Spleen (tissue), 7 donors: ENCODE data around the gene FLT1.

Experiments used
- POLR2A ChIP-seq, 3 donors: fragments of 450-650 bp; IDR thresholded peaks; one replicate each; pipeline ENCODE4 v1.5.1; 2017; ENCODE audit warnings: antibody characterized with exemption in 3 of 3, mild to moderate bottlenecking in 1 of 3
- POLR2AphosphoS5 ChIP-seq, 3 donors: sonication (generic); formaldehyde crosslinking; IDR thresholded peaks; one replicate each; pipeline ENCODE4 v1.5.1; 2017; ENCODE audit warnings: antibody characterized with exemption in 3 of 3
- TF ChIP-seq, protein P1 (sequence below), 11 experiments: fragments of 200-600 bp in 7 of 11; fragments of 450-650 bp in 4 of 11; sonication (generic) in 4 of 11; IDR thresholded peaks in 8 of 11; conservative IDR thresholded peaks in 3 of 11; 1 replicate in 7 of 11; 2 replicates in 4 of 11; pipeline versions ENCODE4 v1.4.0 to v1.8.0; 2016 to 2021; ENCODE audit warnings: antibody characterized with exemption in 11 of 11, inconsistent platforms in 4 of 11, mild to moderate bottlenecking in 1 of 11
- donor health status: DM: no; HTN: no; CAD: no; lungs with moderate emphysema.
- donor health status: DM: no; HTN: no; CAD: no.
- donor health status: DM: no; HTN: no; CAD: no.

DNA sequence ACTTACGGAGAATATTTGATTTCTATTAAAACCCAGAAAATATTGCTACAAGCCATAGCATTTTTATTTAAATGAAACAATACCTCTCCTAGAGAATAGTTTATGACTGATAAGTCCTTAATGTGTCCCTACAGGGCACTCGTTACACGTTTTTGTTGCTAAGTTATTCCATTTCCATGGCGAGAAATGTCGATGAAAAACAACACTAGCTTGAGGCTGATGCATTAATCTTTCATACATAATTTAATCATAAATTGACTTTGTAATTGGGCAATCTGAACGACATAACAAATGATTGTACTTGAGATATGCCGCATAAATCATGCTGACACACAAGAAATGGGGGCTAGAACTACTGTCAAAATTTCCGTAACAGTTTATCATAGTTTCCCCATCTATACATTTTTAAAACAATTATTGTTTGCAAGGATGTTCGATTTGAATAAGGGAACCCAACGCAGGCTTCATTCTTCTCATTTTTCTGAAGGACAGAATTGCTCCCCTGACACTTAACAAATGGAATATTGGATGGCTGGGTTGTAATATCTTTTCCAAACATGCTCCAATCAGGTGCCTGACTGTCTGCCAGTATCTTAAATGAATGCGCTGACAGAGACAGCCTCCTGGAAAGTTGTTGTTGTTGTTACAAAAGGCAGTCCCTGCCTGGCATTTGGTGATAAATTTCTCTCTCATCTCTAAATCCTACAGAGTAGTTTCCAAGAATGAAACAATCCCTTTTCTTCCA, 61.9 kb downstream of the FLT1 start:
- TF ChIP-seq, protein P1, sequence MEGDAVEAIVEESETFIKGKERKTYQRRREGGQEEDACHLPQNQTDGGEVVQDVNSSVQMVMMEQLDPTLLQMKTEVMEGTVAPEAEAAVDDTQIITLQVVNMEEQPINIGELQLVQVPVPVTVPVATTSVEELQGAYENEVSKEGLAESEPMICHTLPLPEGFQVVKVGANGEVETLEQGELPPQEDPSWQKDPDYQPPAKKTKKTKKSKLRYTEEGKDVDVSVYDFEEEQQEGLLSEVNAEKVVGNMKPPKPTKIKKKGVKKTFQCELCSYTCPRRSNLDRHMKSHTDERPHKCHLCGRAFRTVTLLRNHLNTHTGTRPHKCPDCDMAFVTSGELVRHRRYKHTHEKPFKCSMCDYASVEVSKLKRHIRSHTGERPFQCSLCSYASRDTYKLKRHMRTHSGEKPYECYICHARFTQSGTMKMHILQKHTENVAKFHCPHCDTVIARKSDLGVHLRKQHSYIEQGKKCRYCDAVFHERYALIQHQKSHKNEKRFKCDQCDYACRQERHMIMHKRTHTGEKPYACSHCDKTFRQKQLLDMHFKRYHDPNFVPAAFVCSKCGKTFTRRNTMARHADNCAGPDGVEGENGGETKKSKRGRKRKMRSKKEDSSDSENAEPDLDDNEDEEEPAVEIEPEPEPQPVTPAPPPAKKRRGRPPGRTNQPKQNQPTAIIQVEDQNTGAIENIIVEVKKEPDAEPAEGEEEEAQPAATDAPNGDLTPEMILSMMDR (IDR thresholded peaks at IDR 0.05 in 8 of 11, conservative IDR thresholded peaks at IDR 0.05 in 3 of 11), result no peak
- TF ChIP-seq POLR2A (IDR thresholded peaks at IDR 0.05) (no peak), POLR2AphosphoS5 (IDR thresholded peaks at IDR 0.05) (no peak)
